IMR-90 (cell line): Measurements from ENCODE around the gene CUL1.

Source experiments
- BHLHE40 ChIP-seq: fragments of 150-350 bp; IDR thresholded peaks from 2 replicates; pipeline ENCODE4 v1.6.1; 2016; ENCODE audit warnings: mild to moderate bottlenecking, low read depth, low read length
- CEBPB ChIP-seq: IDR thresholded peaks from 2 replicates; pipeline ENCODE4 v1.6.1; 2012; ENCODE audit warnings: low read depth, low read length, improper control_type of control experiment
- CTCF ChIP-seq: conservative IDR thresholded peaks from 2 replicates; pipeline ENCODE4 v1.5.1; 2012; ENCODE audit warnings: mild to moderate bottlenecking, low read depth, low read length, improper control_type of control experiment
- ELK1 ChIP-seq: fragments of 150-350 bp; IDR thresholded peaks from 2 replicates; pipeline ENCODE4 v1.6.1; 2016; ENCODE audit warnings: low read depth, mild to moderate bottlenecking, low read length, moderate library complexity, borderline replicate concordance
- FOS ChIP-seq: fragments of 150-350 bp; IDR thresholded peaks from 2 replicates; pipeline ENCODE4 v1.6.1; 2016; ENCODE audit warnings: low read depth, low read length
- MAFK ChIP-seq: IDR thresholded peaks from 2 replicates; pipeline ENCODE4 v1.6.1; 2012; ENCODE audit warnings: low read depth, low read length, improper control_type of control experiment
- MXI1 ChIP-seq: IDR thresholded peaks from 2 replicates; pipeline ENCODE4 v1.6.1; 2012; ENCODE audit warnings: low read depth, mild to moderate bottlenecking, low read length, moderate library complexity, borderline replicate concordance
- NFE2L2 ChIP-seq: fragments of 150-350 bp; IDR thresholded peaks from 2 replicates; pipeline ENCODE4 v1.6.1; 2016; ENCODE audit warnings: low read depth, mild to moderate bottlenecking, low read length
- POLR2A ChIP-seq: IDR thresholded peaks from 2 replicates; pipeline ENCODE4 v1.6.1; 2012; ENCODE audit warnings: mild to moderate bottlenecking, low read depth, low read length
- RAD21 ChIP-seq: IDR thresholded peaks from 2 replicates; pipeline ENCODE4 v1.6.1; 2012; ENCODE audit warnings: low read length, improper control_type of control experiment
- RCOR1 ChIP-seq: IDR thresholded peaks from 2 replicates; pipeline ENCODE4 v1.6.1; 2012; ENCODE audit warnings: mild to moderate bottlenecking, low read length, improper control_type of control experiment; ENCODE audit not compliant: insufficient replicate concordance
- RFX5 ChIP-seq: IDR thresholded peaks from 2 replicates; pipeline ENCODE4 v1.8.0; 2012; ENCODE audit warnings: low read depth, mild to moderate bottlenecking, low read length, moderate library complexity
- SMC3 ChIP-seq: fragments of 150-350 bp; IDR thresholded peaks from 2 replicates; pipeline ENCODE4 v1.6.1; 2016; ENCODE audit warnings: low read depth, mild to moderate bottlenecking, antibody characterized with exemption, low read length, moderate library complexity
- USF2 ChIP-seq: fragments of 150-350 bp; IDR thresholded peaks from 2 replicates; pipeline ENCODE4 v1.6.1; 2017; ENCODE audit warnings: mild to moderate bottlenecking, antibody characterized with exemption, low read length, low read depth

GRCh38 chr7:148687555-148687954 is 11.1 kb upstream of the CUL1 start:
- no peak for TF ChIP-seq POLR2A
- TF ChIP-seq MAFK: no peak
- no peak for TF ChIP-seq CTCF
- TF ChIP-seq RFX5: no peak
- TF ChIP-seq USF2: no peak
- no peak for TF ChIP-seq CEBPB
- TF ChIP-seq NFE2L2: no peak
- no peak for TF ChIP-seq SMC3
- TF ChIP-seq MXI1: no peak
- no peak for TF ChIP-seq RCOR1
- TF ChIP-seq RAD21: no peak
- TF ChIP-seq FOS: no peak
- no peak for TF ChIP-seq BHLHE40
- TF ChIP-seq ELK1: no peak
